ENCODE measurements around the gene STS.
"Not testable (repeated sequence)": the region's sequence is repeated elsewhere in the genome, so short reads cannot be mapped to it uniquely, and the experiment has no call there.

The STS gene

GRCh38 chrX:7158468-7158990 is 11.0 kb downstream of the STS start:
- no peaks in the 10 kb centered on the region for H3K27me3 ChIP-seq (ENCODE audit: low read depth, low read length)
- no peaks in the 10 kb centered on the region for H3K36me3 ChIP-seq (ENCODE audit: control insufficient read depth in 1 of 2, insufficient read depth in 2 of 2, low read length in 2 of 2)
- H3K4me1 ChIP-seq (ENCODE audit: control insufficient read depth in 1 of 2, insufficient read depth in 2 of 2, low read length in 2 of 2): no peaks in the 10 kb centered on the region
- H3K9me3 ChIP-seq (ENCODE audit: control insufficient read depth in 1 of 2, low read length in 2 of 2): no peaks in the 10 kb centered on the region
- H3K4me3 ChIP-seq (ENCODE audit: low read depth in 1 of 2, low read length in 2 of 2): no peak overlapping the region
- H3K27ac ChIP-seq (ENCODE audit: low read length): no peak overlapping the region

GRCh38 chrX:7159149-7159861 is 11.8 kb downstream of the STS start:
- Histone ChIP-seq H3K36me3 (ENCODE audit: control insufficient read depth in 1 of 2, insufficient read depth in 2 of 2, low read length in 2 of 2) (no peaks in the 10 kb centered on the region), H3K27me3 (ENCODE audit: low read depth, low read length) (no peaks in the 10 kb centered on the region), H3K9me3 (ENCODE audit: control insufficient read depth in 1 of 2, low read length in 2 of 2) (no peaks in the 10 kb centered on the region), H3K27ac (ENCODE audit: low read length) (no peak overlapping the region), H3K4me3 (ENCODE audit: low read depth in 1 of 2, low read length in 2 of 2) (no peak overlapping the region), H3K4me1 (ENCODE audit: control insufficient read depth in 1 of 2, insufficient read depth in 2 of 2, low read length in 2 of 2) (no peaks in the 10 kb centered on the region)

GRCh38 chrX:7163146-7163677 is 15.7 kb downstream of the STS start:
- Histone ChIP-seq H3K4me1 (ENCODE audit: control insufficient read depth in 1 of 2, insufficient read depth in 2 of 2, low read length in 2 of 2) (no peaks in the 10 kb centered on the region), H3K9me3 (ENCODE audit: control insufficient read depth in 1 of 2, low read length in 2 of 2) (no peaks in the 10 kb centered on the region)

DNA sequence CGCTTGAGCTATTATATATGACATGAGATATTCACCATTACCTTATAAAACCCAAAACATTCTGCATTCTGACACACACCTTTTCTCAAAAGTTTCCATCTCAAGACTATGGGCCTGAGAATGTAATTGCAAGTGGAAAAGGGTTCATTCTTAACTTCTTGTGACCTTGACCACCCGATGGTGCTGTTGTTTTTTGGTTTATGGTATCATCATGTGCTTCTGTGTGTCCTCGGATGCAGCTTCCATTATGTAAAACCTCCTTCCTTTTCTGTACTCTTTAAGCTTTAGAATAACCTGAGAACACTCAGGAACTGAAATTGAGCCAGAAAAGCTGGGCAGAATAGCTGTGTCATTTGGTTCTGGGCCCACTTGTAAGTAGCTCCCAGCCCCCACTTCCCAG is 16.7 kb downstream of the STS start:
- H3K27ac ChIP-seq (ENCODE audit: low read length): no peak overlapping the region
- H3K4me3 ChIP-seq (ENCODE audit: low read depth in 1 of 2, low read length in 2 of 2): no peak overlapping the region
- no peaks in the 10 kb centered on the region for H3K4me1 ChIP-seq (ENCODE audit: control insufficient read depth in 1 of 2, insufficient read depth in 2 of 2, low read length in 2 of 2)
- H3K27me3 ChIP-seq (ENCODE audit: low read depth, low read length): no peaks in the 10 kb centered on the region
- no peaks in the 10 kb centered on the region for H3K9me3 ChIP-seq (ENCODE audit: control insufficient read depth in 1 of 2, low read length in 2 of 2)
- H3K36me3 ChIP-seq (ENCODE audit: control insufficient read depth in 1 of 2, insufficient read depth in 2 of 2, low read length in 2 of 2): no peaks in the 10 kb centered on the region

More at GRCh38 chrX:7163146-7163677, 15.7 kb downstream of the STS start:
- Histone ChIP-seq H3K36me3 (ENCODE audit: control insufficient read depth in 1 of 2, insufficient read depth in 2 of 2, low read length in 2 of 2) (no peaks in the 10 kb centered on the region), H3K27me3 (ENCODE audit: low read depth, low read length) (no peaks in the 10 kb centered on the region), H3K4me3 (ENCODE audit: low read depth in 1 of 2, low read length in 2 of 2) (no peak overlapping the region), H3K27ac (ENCODE audit: low read length) (no peak overlapping the region)

- Histone ChIP-seq H3K9me3 (ENCODE audit: control insufficient read depth in 1 of 2, low read length in 2 of 2) (no peaks in the 10 kb centered on the region), H3K27me3 (ENCODE audit: low read depth, low read length) (no peaks in the 10 kb centered on the region), H3K4me3 (ENCODE audit: low read depth in 1 of 2, low read length in 2 of 2) (no peak overlapping the region), H3K27ac (ENCODE audit: low read length) (no peak overlapping the region), H3K4me1 (ENCODE audit: control insufficient read depth in 1 of 2, insufficient read depth in 2 of 2, low read length in 2 of 2) (no peaks in the 10 kb centered on the region), H3K36me3 (ENCODE audit: control insufficient read depth in 1 of 2, insufficient read depth in 2 of 2, low read length in 2 of 2) (no peaks in the 10 kb centered on the region)
Observed at GRCh38 chrX:7168371-7168770, 20.9 kb downstream of the STS start.

GRCh38 chrX:7169627-7170026 is 22.1 kb downstream of the STS start:
- H3K27me3 ChIP-seq (ENCODE audit: low read depth, low read length): no peaks in the 10 kb centered on the region
- no peaks in the 10 kb centered on the region for H3K4me1 ChIP-seq (ENCODE audit: control insufficient read depth in 1 of 2, insufficient read depth in 2 of 2, low read length in 2 of 2)
- H3K27ac ChIP-seq (ENCODE audit: low read length): no peak overlapping the region
- H3K4me3 ChIP-seq (ENCODE audit: low read depth in 1 of 2, low read length in 2 of 2): no peak overlapping the region
- no peaks in the 10 kb centered on the region for H3K9me3 ChIP-seq (ENCODE audit: control insufficient read depth in 1 of 2, low read length in 2 of 2)
- no peaks in the 10 kb centered on the region for H3K36me3 ChIP-seq (ENCODE audit: control insufficient read depth in 1 of 2, insufficient read depth in 2 of 2, low read length in 2 of 2)

DNA sequence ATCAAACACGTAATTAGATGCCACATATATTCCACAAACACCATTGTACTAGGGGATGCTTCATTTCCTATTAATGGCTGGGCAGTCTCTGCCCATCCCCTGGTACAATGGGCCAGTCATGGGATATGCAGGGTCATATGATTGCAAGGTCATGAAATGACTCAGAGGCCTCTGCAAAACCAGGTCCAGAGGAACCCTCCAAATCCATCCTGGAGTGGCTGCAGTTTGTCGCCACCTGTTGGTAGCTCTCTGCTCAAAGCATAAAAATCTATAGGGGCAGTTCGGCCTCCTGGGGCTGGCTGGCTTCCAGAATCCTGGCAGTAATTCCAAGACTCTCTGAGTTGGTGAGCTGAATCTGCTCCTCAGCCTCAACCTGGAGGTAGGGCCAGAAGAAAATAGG is 23.4 kb downstream of the STS start:
- no peak overlapping the region for H3K4me3 ChIP-seq (ENCODE audit: low read depth in 1 of 2, low read length in 2 of 2)
- no peaks in the 10 kb centered on the region for H3K36me3 ChIP-seq (ENCODE audit: control insufficient read depth in 1 of 2, insufficient read depth in 2 of 2, low read length in 2 of 2)
- no peaks in the 10 kb centered on the region for H3K27me3 ChIP-seq (ENCODE audit: low read depth, low read length)
- H3K4me1 ChIP-seq (ENCODE audit: control insufficient read depth in 1 of 2, insufficient read depth in 2 of 2, low read length in 2 of 2): no peaks in the 10 kb centered on the region
- H3K27ac ChIP-seq (ENCODE audit: low read length): no peak overlapping the region
- no peaks in the 10 kb centered on the region for H3K9me3 ChIP-seq (ENCODE audit: control insufficient read depth in 1 of 2, low read length in 2 of 2)

GRCh38 chrX:7178859-7179258 is 31.3 kb downstream of the STS start:
- not testable (repeated sequence) for H3K4me3 ChIP-seq (ENCODE audit: low read depth in 1 of 2, low read length in 2 of 2); H3K27ac ChIP-seq (ENCODE audit: low read length); H3K4me1 ChIP-seq (ENCODE audit: control insufficient read depth in 1 of 2, insufficient read depth in 2 of 2, low read length in 2 of 2); H3K27me3 ChIP-seq (ENCODE audit: low read depth, low read length); H3K9me3 ChIP-seq (ENCODE audit: control insufficient read depth in 1 of 2, low read length in 2 of 2); H3K36me3 ChIP-seq (ENCODE audit: control insufficient read depth in 1 of 2, insufficient read depth in 2 of 2, low read length in 2 of 2)

- Histone ChIP-seq H3K36me3 (ENCODE audit: control insufficient read depth in 1 of 2, insufficient read depth in 2 of 2, low read length in 2 of 2) (no peaks in the 10 kb centered on the region), H3K4me3 (ENCODE audit: low read depth in 1 of 2, low read length in 2 of 2) (no peak overlapping the region), H3K4me1 (ENCODE audit: control insufficient read depth in 1 of 2, insufficient read depth in 2 of 2, low read length in 2 of 2) (no peaks in the 10 kb centered on the region), H3K9me3 (ENCODE audit: control insufficient read depth in 1 of 2, low read length in 2 of 2) (no peaks in the 10 kb centered on the region), H3K27me3 (ENCODE audit: low read depth, low read length) (no peaks in the 10 kb centered on the region), H3K27ac (ENCODE audit: low read length) (no peak overlapping the region)
Observed at GRCh38 chrX:7179446-7179845, 31.9 kb downstream of the STS start.

DNA sequence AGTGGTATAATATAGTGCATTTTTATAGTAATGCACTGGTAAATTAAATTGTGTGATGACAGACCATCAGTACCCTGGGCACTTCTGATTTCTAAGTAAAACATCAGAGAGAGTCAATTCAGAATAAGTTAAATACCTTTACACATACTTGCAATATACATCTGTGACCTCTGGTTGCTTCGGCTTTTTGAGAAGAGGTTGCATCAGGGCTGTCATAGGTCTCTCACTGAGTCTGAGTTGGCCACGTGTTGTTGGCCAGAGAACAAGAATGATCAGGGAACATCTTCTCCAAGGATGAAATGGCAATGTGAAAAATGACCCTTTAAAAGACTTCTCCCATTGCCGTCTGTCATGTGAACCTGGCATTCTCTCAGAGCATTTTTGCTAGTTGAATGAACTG is 37.3 kb downstream of the STS start:
- Histone ChIP-seq H3K9me3 (ENCODE audit: control insufficient read depth in 1 of 2, low read length in 2 of 2) (no peaks in the 10 kb centered on the region), H3K36me3 (ENCODE audit: control insufficient read depth in 1 of 2, insufficient read depth in 2 of 2, low read length in 2 of 2) (no peaks in the 10 kb centered on the region), H3K27me3 (ENCODE audit: low read depth, low read length) (no peaks in the 10 kb centered on the region), H3K4me1 (ENCODE audit: control insufficient read depth in 1 of 2, insufficient read depth in 2 of 2, low read length in 2 of 2) (no peaks in the 10 kb centered on the region), H3K4me3 (ENCODE audit: low read depth in 1 of 2, low read length in 2 of 2) (no peak overlapping the region), H3K27ac (ENCODE audit: low read length) (no peak overlapping the region)

DNA sequence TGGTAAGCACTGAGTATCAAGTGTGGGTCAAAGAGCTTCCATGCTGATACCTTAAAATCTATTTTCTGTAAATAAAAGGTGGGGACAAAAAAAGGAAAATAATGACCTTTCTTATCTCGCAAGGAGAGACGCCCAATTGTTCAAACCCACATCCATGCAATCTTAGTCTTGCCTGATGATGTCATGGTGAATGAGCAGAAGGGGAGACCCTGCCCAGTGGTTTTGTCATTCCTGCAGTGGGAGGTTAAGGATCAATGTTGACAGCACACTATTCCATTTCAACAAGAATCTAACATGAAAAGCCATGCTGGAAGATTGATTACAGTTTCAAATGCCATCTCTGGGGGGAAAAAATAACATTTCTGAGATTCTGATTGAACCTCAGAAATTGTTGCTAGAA is 41.2 kb downstream of the STS start:
- Histone ChIP-seq H3K4me3 (ENCODE audit: low read depth in 1 of 2, low read length in 2 of 2) (no peak overlapping the region), H3K9me3 (ENCODE audit: control insufficient read depth in 1 of 2, low read length in 2 of 2) (no peaks in the 10 kb centered on the region), H3K36me3 (ENCODE audit: control insufficient read depth in 1 of 2, insufficient read depth in 2 of 2, low read length in 2 of 2) (no peaks in the 10 kb centered on the region), H3K27me3 (ENCODE audit: low read depth, low read length) (no peaks in the 10 kb centered on the region), H3K27ac (ENCODE audit: low read length) (no peak overlapping the region), H3K4me1 (ENCODE audit: control insufficient read depth in 1 of 2, insufficient read depth in 2 of 2, low read length in 2 of 2) (no peaks in the 10 kb centered on the region)

GRCh38 chrX:7190157-7190556 is 42.6 kb downstream of the STS start:
- H3K27ac ChIP-seq (ENCODE audit: low read length): no peak overlapping the region
- H3K27me3 ChIP-seq (ENCODE audit: low read depth, low read length): no peaks in the 10 kb centered on the region
- no peaks in the 10 kb centered on the region for H3K9me3 ChIP-seq (ENCODE audit: control insufficient read depth in 1 of 2, low read length in 2 of 2)
- no peaks in the 10 kb centered on the region for H3K4me1 ChIP-seq (ENCODE audit: control insufficient read depth in 1 of 2, insufficient read depth in 2 of 2, low read length in 2 of 2)
- H3K4me3 ChIP-seq (ENCODE audit: low read depth in 1 of 2, low read length in 2 of 2): no peak overlapping the region
- H3K36me3 ChIP-seq (ENCODE audit: control insufficient read depth in 1 of 2, insufficient read depth in 2 of 2, low read length in 2 of 2): no peaks in the 10 kb centered on the region

Measured in muscle layer of duodenum (tissue), 2 donors.